GM23338 (cell line): ENCODE results near the gene NAGA.

Experiments
- CREB1 ChIP-seq: fragments of 250-450 bp; sonication (Bioruptor Pico); IDR thresholded peaks from 2 replicates; pipeline ENCODE4 v1.5.0; 2020; ENCODE audit warnings: low read depth, mild to moderate bottlenecking, moderate library complexity
- CTCF ChIP-seq, 2 experiments: fragments of 200-600 bp in 1 of 2; sonication (generic) in 1 of 2; conservative IDR thresholded peaks; 2 replicates each; pipeline versions ENCODE4 v1.5.1 to v1.6.1; 2016 to 2017; ENCODE audit warnings: antibody characterized with exemption in 2 of 2, low read depth in 2 of 2, mild to moderate bottlenecking in 2 of 2, moderate library complexity in 1 of 2
- EZH2 ChIP-seq: fragments of 200-600 bp; sonication (generic); IDR thresholded peaks from one replicate; pipeline ENCODE4 v1.8.0; 2017; ENCODE audit warnings: antibody characterized with exemption, mild to moderate bottlenecking, low read depth; ENCODE audit not compliant: unreplicated experiment
- EZH2phosphoT487 ChIP-seq: fragments of 200-600 bp; sonication (generic); IDR thresholded peaks from one replicate; pipeline ENCODE4 v1.8.1; 2018; ENCODE audit warnings: antibody characterized with exemption; ENCODE audit not compliant: unreplicated experiment
- JUNB ChIP-seq: IDR thresholded peaks from one replicate; pipeline ENCODE4 v1.6.1; 2016; ENCODE audit warnings: antibody characterized with exemption; ENCODE audit not compliant: unreplicated experiment
- POLR2AphosphoS5 ChIP-seq: IDR thresholded peaks from 2 replicates; pipeline ENCODE4 v1.6.1; 2016; ENCODE audit warnings: antibody characterized with exemption, low read depth
- REST ChIP-seq: IDR thresholded peaks from one replicate; pipeline ENCODE4 v1.6.1; 2018; ENCODE audit warnings: antibody characterized with exemption; ENCODE audit not compliant: unreplicated experiment
- ZNF114 ChIP-seq: fragments of 250-450 bp; sonication (Bioruptor Pico); IDR thresholded peaks from 2 replicates; pipeline ENCODE4 v1.5.0; 2020; ENCODE audit warnings: mild to moderate bottlenecking, moderate library complexity
- ZNF331 ChIP-seq: fragments of 250-450 bp; sonication (Bioruptor Pico); IDR thresholded peaks from 2 replicates; pipeline ENCODE4 v1.5.0; 2020; ENCODE audit warnings: low read depth, mild to moderate bottlenecking, moderate library complexity
- ZNF462 ChIP-seq: fragments of 250-450 bp; sonication (Bioruptor Pico); IDR thresholded peaks from 2 replicates; pipeline ENCODE4 v1.5.0; 2020; ENCODE audit warnings: mild to moderate bottlenecking, moderate library complexity

- no peak for TF ChIP-seq CTCF (conservative IDR thresholded peaks at IDR 0.05; ENCODE audit: low read depth in 2 of 2)
- no peak for TF ChIP-seq POLR2AphosphoS5
- no peak for TF ChIP-seq EZH2phosphoT487
- no peak for TF ChIP-seq REST
- TF ChIP-seq EZH2: no peak
- TF ChIP-seq ZNF331 (CRISPR knock-in tag): no peak
- no peak for TF ChIP-seq JUNB
- no peak for TF ChIP-seq ZNF462
- no peak for TF ChIP-seq CREB1 (CRISPR knock-in tag)
- TF ChIP-seq ZNF114 (CRISPR knock-in tag): no peak
Measured at GRCh38 chr22:42077486-42078125, 7.0 kb upstream of the NAGA start.
